Hepatic stellate cell (primary cell): Measurements from ENCODE around the gene NUB1.

Experiments
- DNase-seq: peaks from one replicate; pipeline ENCODE4 v3.0.0; 2011; ENCODE audit warnings: low spot score

Gene NUB1

GRCh38 chr7:151424799-151425198, 83.2 kb downstream of the NUB1 start:
- DNase-seq: no peak

GRCh38 chr7:151425670-151426440, 84.2 kb downstream of the NUB1 start:
- peak; percentile 70 for DNase-seq

- peak; percentile 88 for DNase-seq
These were observed 84.9 kb downstream of the NUB1 start for GRCh38 chr7:151426441-151426903.

GRCh38 chr7:151426904-151427704, 85.5 kb downstream of the NUB1 start:
- DNase-seq: no peak

GRCh38 chr7:151427705-151428377, 86.2 kb downstream of the NUB1 start:
- no peak for DNase-seq
